HepG2 (cell line): ENCODE data around the gene UBXN6. TPM values are rescaled to one million over a fixed set of nuclear protein-coding genes. Genes with fewer than 3 reads are reported as not detected.

ENCODE experiments used
- CSRNP1 ChIP-seq: sonication (generic); formaldehyde crosslinking; IDR thresholded peaks from 2 replicates; pipeline ENCODE4 v1.8.1; 2023; ENCODE audit warnings: mild to moderate bottlenecking, missing genetic modification reagents
- DBP ChIP-seq: sonication (generic); formaldehyde crosslinking; IDR thresholded peaks from 2 replicates; pipeline ENCODE4 v1.4.0; 2020; ENCODE audit warnings: missing genetic modification reagents; ENCODE audit errors: not compliant biosample characterization
- GFI1 ChIP-seq: sonication (generic); formaldehyde crosslinking; IDR thresholded peaks from 2 replicates; pipeline ENCODE4 v1.5.0; 2020; ENCODE audit warnings: missing genetic modification reagents, mild to moderate bottlenecking, borderline replicate concordance
- GTF3A ChIP-seq: sonication (generic); formaldehyde crosslinking; conservative IDR thresholded peaks from 2 replicates; pipeline ENCODE4 v1.4.0; 2020; ENCODE audit warnings: mild to moderate bottlenecking, missing genetic modification reagents
- HDAC1 ChIP-seq: sonication (generic); formaldehyde crosslinking; IDR thresholded peaks from 2 replicates; pipeline ENCODE4 v1.5.1; 2020; ENCODE audit warnings: mild to moderate bottlenecking, missing genetic modification reagents
- LRRFIP1 ChIP-seq: sonication (generic); formaldehyde crosslinking; conservative IDR thresholded peaks from 2 replicates; pipeline ENCODE4 v1.4.0; 2020; ENCODE audit warnings: missing genetic modification reagents
- PATZ1 ChIP-seq: sonication (generic); formaldehyde crosslinking; IDR thresholded peaks from 2 replicates; pipeline ENCODE4 v1.4.0; 2020; ENCODE audit warnings: missing genetic modification reagents
- PHF8 ChIP-seq: sonication (generic); formaldehyde crosslinking; IDR thresholded peaks from 2 replicates; pipeline ENCODE4 v1.5.0; 2020; ENCODE audit warnings: missing genetic modification reagents
- PITX1 ChIP-seq: sonication (generic); formaldehyde crosslinking; IDR thresholded peaks from 2 replicates; pipeline ENCODE4 v1.5.1; 2020; ENCODE audit warnings: mild to moderate bottlenecking, missing genetic modification reagents
- POGK ChIP-seq: sonication (generic); formaldehyde crosslinking; conservative IDR thresholded peaks from 2 replicates; pipeline ENCODE4 v1.8.0; 2022; ENCODE audit warnings: mild to moderate bottlenecking, moderate library complexity, missing genetic modification reagents
- RBFOX2 ChIP-seq: fragments of 200-400 bp; formaldehyde crosslinking; IDR thresholded peaks from 2 replicates; pipeline ENCODE4 v1.6.1; 2017; ENCODE audit warnings: low read depth, mild to moderate bottlenecking, low read length
- SP2 ChIP-seq: sonication (generic); formaldehyde crosslinking; IDR thresholded peaks from 2 replicates; pipeline ENCODE4 v1.5.1; 2020; ENCODE audit warnings: mild to moderate bottlenecking, missing genetic modification reagents
- ZFAT ChIP-seq: sonication (generic); formaldehyde crosslinking; conservative IDR thresholded peaks from 2 replicates; pipeline ENCODE4 v1.8.1; 2023; ENCODE audit warnings: missing genetic modification reagents, inconsistent platforms
- ZFP36 ChIP-seq: fragments of 150-350 bp; IDR thresholded peaks from 2 replicates; pipeline ENCODE4 v1.6.1; 2018; ENCODE audit warnings: borderline replicate concordance, low read length, low read depth; ENCODE audit not compliant: partially characterized antibody
- ZNF18 ChIP-seq: sonication (generic); formaldehyde crosslinking; IDR thresholded peaks from 2 replicates; pipeline ENCODE4 v1.8.0; 2022; ENCODE audit warnings: mild to moderate bottlenecking, missing genetic modification reagents; ENCODE audit not compliant: insufficient replicate concordance
- ZNF740 ChIP-seq: sonication (generic); formaldehyde crosslinking; IDR thresholded peaks from 2 replicates; pipeline ENCODE4 v1.4.0; 2020; ENCODE audit warnings: missing genetic modification reagents
- ZNF780A ChIP-seq: sonication (generic); formaldehyde crosslinking; IDR thresholded peaks from 2 replicates; pipeline ENCODE4 v1.8.0; 2022; ENCODE audit warnings: mild to moderate bottlenecking, missing genetic modification reagents, moderate library complexity
- polyA plus RNA-seq, 8 experiments: library from polyadenylated mRNA; depleted of rRNA in 3 of 8; stranded (reverse) in 7 of 8; unstranded in 1 of 8; fragments of >200 nt; fragmentation: Illumina TruSeq in 4 of 8; extraction: Trizol in 4 of 8; gene quantifications; 2 replicates each; pipeline versions ENCODE4 v1.2.1 to v1.2.3, GENCODE V29; 2011 to 2016; ENCODE audit warnings: low read depth in 4 of 8, missing spikeins in 1 of 8, mixed read lengths in 1 of 8; ENCODE audit not compliant: insufficient read depth in 1 of 8
- total RNA-seq, 5 experiments: library from RNA; depleted of rRNA; stranded (reverse); fragments of >200 nt; fragmentation: Illumina TruSeq; extraction: Trizol; gene quantifications; 2 replicates each; pipeline ENCODE4 v1.2.3, GENCODE V29; 2016; ENCODE audit warnings: low read depth in 1 of 5

UBXN6 gene
- total and polyA plus RNA-seq, 2 of the 13 experiments (the other 11 are each of a cell fraction or from before 2014, with no cell fraction given), result 34.9 to 35.5 TPM

- no peak for TF ChIP-seq POGK
- no peak for TF ChIP-seq LRRFIP1 (CRISPR knock-in tag)
- peak; percentile 32 for TF ChIP-seq ZNF18 (CRISPR knock-in tag)
- TF ChIP-seq ZFP36, result no peak
- TF ChIP-seq HDAC1 (CRISPR knock-in tag), result no peak
- no peak for TF ChIP-seq ZNF780A (CRISPR knock-in tag)
- no peak for TF ChIP-seq SP2 (CRISPR knock-in tag)
- TF ChIP-seq PATZ1 (CRISPR knock-in tag), result peak; percentile 15; the same call in 1 of the 2 replicates
- TF ChIP-seq PITX1 (CRISPR knock-in tag), result no peak
- no peak for TF ChIP-seq GTF3A (CRISPR knock-in tag)
- TF ChIP-seq DBP (CRISPR knock-in tag), result no peak
- peak; percentile 66; the same call in 1 of the 2 replicates for TF ChIP-seq PHF8 (CRISPR knock-in tag)
- no peak for TF ChIP-seq CSRNP1
- no peak for TF ChIP-seq ZFAT (CRISPR knock-in tag)
- peak; percentile 87 for TF ChIP-seq ZNF740
- TF ChIP-seq GFI1 (CRISPR knock-in tag), result no peak
- TF ChIP-seq RBFOX2, result 0 out of 2 replicates have a peak, but pooled peaks have one; percentile 45
Measured at GRCh38 chr19:4472174-4472974, 14.8 kb upstream of the UBXN6 start, which contains the start of gene HDGFL2 (continued).
